Measurements from ENCODE around the gene CLASRP. TPM values are rescaled to one million over a fixed set of nuclear protein-coding genes. Genes with fewer than 3 reads are reported as not detected.

CLASRP gene
- total and polyA plus RNA-seq, 11 donors, result 25.8 to 68.2 (median 32.4) TPM

- H3K4me3 ChIP-seq, result no peak overlapping the region
These were observed 13.2 kb downstream of the CLASRP start for GRCh38 chr19:45051929-45052579.

GRCh38 chr19:45056831-45057230 lies 18.0 kb downstream of the CLASRP start:
- no peak for TF ChIP-seq CTCF (IDR thresholded peaks at IDR 0.05)
- TF ChIP-seq POLR2A (IDR thresholded peaks at IDR 0.05), result no peak
- Histone ChIP-seq H3K27ac (no peak overlapping the region), H3K9me3 (no peaks in the 10 kb centered on the region), H3K4me1 (peaks cover 0 to 7% (median 0%) of the 10 kb centered on the region in 12 donors), H3K36me3 (peaks cover 3 to 100% (median 98%) of the 10 kb centered on the region in 9 donors), H3K27me3 (no peaks in the 10 kb centered on the region), H3K4me3 (no peak overlapping the region)
- no peak for DNase-seq
- 83 to 91% (median 86%) methylated on average over 8 of the region's 8 CpGs for WGBS, 4 donors
- no peak for ATAC-seq
- intact Hi-C loops (cut with DNase I), result loop anchor here in 5 of 10 donors (5.0 to 10.0 kb wide), 3 partner anchors 152 to 162 kb away; partner anchors contain the start of genes APOE (in 3 of the 5) and TOMM40 (in 1 of the 5)

More at GRCh38 chr19:45051929-45052579, 13.2 kb downstream of the CLASRP start:
- H3K9me3 ChIP-seq, result no peaks in the 10 kb centered on the region
- peaks cover 3 to 62% (median 51%) of the 10 kb centered on the region in 9 donors for H3K36me3 ChIP-seq
- intact Hi-C loops (cut with DNase I), result loop anchor here in 4 of 10 donors (10.0 kb wide), 2 partner anchors 147 to 157 kb away; partner anchors contain the start of genes APOE (in 3 of the 4) and TOMM40 (in 1 of the 4)
- no peak overlapping the region for H3K27ac ChIP-seq
- ATAC-seq (no peak), DNase-seq (no peak)
- no peaks in the 10 kb centered on the region for H3K27me3 ChIP-seq
- H3K4me1 ChIP-seq, result peaks cover 0 to 38% (median 19%) of the 10 kb centered on the region in 12 donors
- WGBS, 4 donors, result 69 to 76% (median 70%) methylated on average over 9 of the region's 9 CpGs
- TF ChIP-seq POLR2A (IDR thresholded peaks at IDR 0.05) (no peak), CTCF (IDR thresholded peaks at IDR 0.05) (no peak)

GRCh38 chr19:45057444-45057843 lies 18.6 kb downstream of the CLASRP start:
- intact Hi-C loops (cut with DNase I), result loop anchor here in 5 of 10 donors (5.0 to 10.0 kb wide), 3 partner anchors 153 to 163 kb away; partner anchors contain the start of genes APOE (in 3 of the 5) and TOMM40 (in 1 of the 5)
- no peaks in the 10 kb centered on the region for H3K27me3 ChIP-seq
- H3K36me3 ChIP-seq, result peaks cover 6 to 100% (median 99%) of the 10 kb centered on the region in 9 donors
- H3K4me1 ChIP-seq, result peaks cover 0 to 1% (median 0%) of the 10 kb centered on the region in 12 donors
- DNase-seq (no peak), ATAC-seq (no peak)
- H3K4me3 ChIP-seq, result no peak overlapping the region
- 84 to 91% (median 88%) methylated on average over 9 of the region's 9 CpGs for WGBS, 4 donors
- no peak overlapping the region for H3K27ac ChIP-seq
- TF ChIP-seq CTCF (IDR thresholded peaks at IDR 0.05) (no peak), POLR2A (IDR thresholded peaks at IDR 0.05) (no peak)
- H3K9me3 ChIP-seq, result no peaks in the 10 kb centered on the region

- Histone ChIP-seq H3K9me3 (no peaks in the 10 kb centered on the region), H3K27me3 (no peaks in the 10 kb centered on the region), H3K27ac (no peak overlapping the region), H3K36me3 (peaks cover 8 to 100% (median 99%) of the 10 kb centered on the region in 9 donors), H3K4me3 (no peak overlapping the region), H3K4me1 (no peaks in the 10 kb centered on the region)
- ATAC-seq, result no peak
- WGBS, 4 donors, result 83 to 86% (median 85%) methylated on average over 14 of the region's 14 CpGs
- intact Hi-C loops (cut with DNase I), result loop anchor here in 5 of 10 donors (5.0 to 10.0 kb wide), 3 partner anchors 154 to 164 kb away; partner anchors contain the start of genes APOE (in 3 of the 5) and TOMM40 (in 1 of the 5)
- TF ChIP-seq POLR2A (IDR thresholded peaks at IDR 0.05), result no peak
- TF ChIP-seq CTCF (IDR thresholded peaks at IDR 0.05), result no peak
- no peak for DNase-seq
These were observed 19.8 kb downstream of the CLASRP start for GRCh38 chr19:45058622-45059159.

Data from heart left ventricle (tissue), 16 donors.